HG03460 (cell line): ENCODE data around the gene ZMIZ1.

Experiments used
- ATAC-seq: cut with Tn5 transposase; IDR thresholded peaks from one replicate; pipeline ENCODE4 v1.9.1; 2021; ENCODE audit not compliant: unreplicated experiment

The ZMIZ1 gene

DNA sequence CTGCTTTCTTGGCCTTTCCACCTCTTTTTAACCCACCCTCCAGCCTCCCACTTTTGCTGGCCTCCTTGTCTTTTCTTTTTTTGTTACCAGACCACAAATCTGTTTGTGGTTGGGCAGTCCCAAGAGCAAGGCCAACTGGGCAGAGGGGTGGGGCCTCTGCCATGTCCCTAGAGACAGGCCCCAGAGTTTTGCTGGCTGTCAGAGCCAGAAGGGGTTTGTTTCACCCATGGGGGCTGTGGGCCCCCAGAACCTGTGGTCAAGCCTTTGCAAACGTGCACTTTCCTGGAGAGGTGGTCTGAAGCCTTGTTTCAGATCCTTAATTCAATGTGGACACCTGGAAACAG, 10.3 kb downstream of the ZMIZ1 start:
- ATAC-seq, result no peak

GRCh38 chr10:79079490-79080355, 11.0 kb downstream of the ZMIZ1 start:
- no peak for ATAC-seq

DNA sequence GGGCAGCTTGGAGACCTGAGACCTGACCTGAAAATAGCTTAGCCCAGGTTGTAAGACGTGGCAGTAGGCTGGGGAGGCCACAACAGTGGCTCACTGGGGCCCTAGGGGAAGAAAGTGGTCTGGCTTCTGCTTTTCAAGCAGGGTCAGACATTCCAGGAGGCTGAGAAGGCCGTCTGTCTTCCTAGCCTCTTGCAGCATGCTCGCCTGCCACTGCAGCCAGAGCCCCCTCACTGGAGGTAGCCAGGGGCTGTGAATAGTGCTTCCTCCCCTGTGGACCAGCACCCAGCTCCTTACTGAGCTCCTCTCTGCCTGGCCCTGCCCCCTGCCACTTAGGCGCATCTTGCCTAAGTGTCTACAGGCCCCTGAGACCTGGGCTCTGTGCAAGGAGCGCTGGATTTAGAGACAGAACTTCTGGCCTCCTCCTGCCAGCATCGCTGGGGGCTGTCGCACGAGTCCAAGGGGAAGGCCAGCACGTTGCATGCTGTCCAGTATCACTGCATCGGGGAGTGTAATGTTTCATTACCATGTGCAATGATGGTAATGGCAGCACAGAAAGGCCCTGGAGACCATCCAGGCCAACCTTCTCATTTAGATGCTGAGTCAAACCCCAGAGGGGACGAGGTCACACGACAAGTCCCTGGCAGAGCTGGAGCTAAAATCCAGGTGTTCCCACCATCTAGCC, 12.7 kb downstream of the ZMIZ1 start:
- ATAC-seq, result no peak

DNA sequence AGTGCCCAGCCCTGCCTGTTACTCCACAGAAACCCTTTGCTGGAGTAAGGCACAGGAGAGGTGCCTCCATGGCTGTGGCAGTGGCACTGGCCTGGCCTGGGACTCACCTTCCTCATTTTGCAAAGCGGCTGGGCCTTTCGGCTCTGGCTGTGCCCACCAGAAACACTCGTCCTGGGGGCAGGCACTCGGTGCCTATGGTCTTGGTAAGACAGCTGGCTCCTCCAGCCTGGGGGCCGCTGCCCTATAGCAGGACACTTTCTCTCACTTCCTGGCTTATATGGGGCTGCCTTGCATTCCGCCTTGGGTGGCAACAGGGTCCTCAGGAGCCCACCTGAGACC, 13.2 kb downstream of the ZMIZ1 start:
- no peak for ATAC-seq

GRCh38 chr10:79082631-79083596, 14.1 kb downstream of the ZMIZ1 start:
- ATAC-seq, result no peak

- no peak for ATAC-seq
Measured at GRCh38 chr10:79084012-79084971, 15.5 kb downstream of the ZMIZ1 start.

DNA sequence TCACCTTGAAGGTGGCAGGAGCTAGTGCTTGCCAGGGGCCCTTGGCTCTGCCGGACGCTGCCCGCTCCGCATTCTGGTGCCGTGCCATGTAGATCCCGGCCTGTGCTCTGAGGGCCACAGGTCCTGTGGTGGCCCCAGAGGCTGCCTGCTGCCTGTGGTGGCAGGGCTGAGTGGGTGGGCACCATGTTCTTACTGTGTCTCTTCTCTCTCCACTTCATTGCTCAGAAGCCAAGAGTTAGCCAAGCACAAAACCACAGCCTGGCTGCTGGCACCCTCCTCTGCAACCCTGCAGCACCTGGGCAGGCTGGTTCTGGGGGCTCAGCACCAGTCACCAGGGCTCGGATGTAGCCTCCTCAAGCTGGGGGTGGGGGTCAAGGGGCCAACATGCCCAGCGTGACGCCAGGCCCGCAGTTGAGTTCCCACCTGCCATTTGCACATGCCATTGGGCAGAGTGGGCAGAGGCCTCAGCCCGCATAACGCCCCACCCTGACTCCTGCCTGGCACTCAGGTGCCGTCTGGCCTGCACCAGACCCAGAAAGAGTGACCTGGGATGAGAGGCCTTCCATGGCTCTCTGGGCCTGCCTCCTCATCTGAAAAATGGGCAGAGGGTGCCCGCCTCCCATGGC, 16.3 kb downstream of the ZMIZ1 start:
- peak; percentile 44 for ATAC-seq

- ATAC-seq, result no peak
Measured at GRCh38 chr10:79086822-79087221, 18.1 kb downstream of the ZMIZ1 start.

DNA sequence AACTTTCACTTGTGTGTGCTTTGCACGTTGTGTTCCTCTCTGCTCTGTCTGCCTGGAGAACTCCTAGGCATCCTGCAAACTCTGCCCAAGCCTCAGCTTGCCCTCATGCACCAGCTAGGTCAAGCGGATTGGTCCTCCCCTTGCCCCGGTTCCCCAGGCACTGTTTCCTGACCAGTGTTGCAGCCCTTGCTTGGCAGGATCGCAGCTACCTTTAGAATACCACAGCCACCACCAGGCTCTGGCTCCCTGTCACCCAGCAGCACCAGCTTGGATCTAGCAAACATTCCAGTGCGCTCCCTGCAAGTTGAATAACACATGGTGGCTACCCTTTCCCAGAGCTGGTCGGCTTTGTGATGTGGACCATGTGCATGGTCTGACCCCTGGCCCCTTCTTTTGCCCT, 19.0 kb downstream of the ZMIZ1 start:
- no peak for ATAC-seq

DNA sequence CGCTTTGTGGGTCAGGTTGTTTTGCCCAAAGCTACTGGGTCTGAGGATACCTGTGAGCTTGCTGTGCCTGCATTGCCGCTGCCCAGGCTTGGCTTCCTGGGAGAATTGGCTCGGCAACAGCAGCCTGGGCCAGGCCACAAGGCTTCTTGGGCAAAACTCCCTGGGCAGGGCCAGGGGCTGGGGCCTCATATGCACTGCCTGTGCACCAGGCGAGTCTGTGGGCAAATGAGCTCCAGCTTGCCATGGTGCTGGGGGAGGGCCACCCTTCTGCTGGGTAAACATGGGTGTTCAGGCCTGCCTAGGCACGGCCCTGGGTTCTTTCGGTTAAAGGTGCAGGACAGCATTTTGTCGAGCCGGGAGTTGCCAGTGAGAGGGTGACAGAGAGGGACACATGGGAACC, 19.4 kb downstream of the ZMIZ1 start:
- ATAC-seq, result no peak

- ATAC-seq, result no peak
Measured at GRCh38 chr10:79088613-79089355, 20.0 kb downstream of the ZMIZ1 start.

- no peak for ATAC-seq
Measured at GRCh38 chr10:79089632-79090031, 20.9 kb downstream of the ZMIZ1 start.

GRCh38 chr10:79090134-79090803, 21.5 kb downstream of the ZMIZ1 start:
- ATAC-seq, result no peak

GRCh38 chr10:79092292-79092896, 23.6 kb downstream of the ZMIZ1 start:
- no peak for ATAC-seq

DNA sequence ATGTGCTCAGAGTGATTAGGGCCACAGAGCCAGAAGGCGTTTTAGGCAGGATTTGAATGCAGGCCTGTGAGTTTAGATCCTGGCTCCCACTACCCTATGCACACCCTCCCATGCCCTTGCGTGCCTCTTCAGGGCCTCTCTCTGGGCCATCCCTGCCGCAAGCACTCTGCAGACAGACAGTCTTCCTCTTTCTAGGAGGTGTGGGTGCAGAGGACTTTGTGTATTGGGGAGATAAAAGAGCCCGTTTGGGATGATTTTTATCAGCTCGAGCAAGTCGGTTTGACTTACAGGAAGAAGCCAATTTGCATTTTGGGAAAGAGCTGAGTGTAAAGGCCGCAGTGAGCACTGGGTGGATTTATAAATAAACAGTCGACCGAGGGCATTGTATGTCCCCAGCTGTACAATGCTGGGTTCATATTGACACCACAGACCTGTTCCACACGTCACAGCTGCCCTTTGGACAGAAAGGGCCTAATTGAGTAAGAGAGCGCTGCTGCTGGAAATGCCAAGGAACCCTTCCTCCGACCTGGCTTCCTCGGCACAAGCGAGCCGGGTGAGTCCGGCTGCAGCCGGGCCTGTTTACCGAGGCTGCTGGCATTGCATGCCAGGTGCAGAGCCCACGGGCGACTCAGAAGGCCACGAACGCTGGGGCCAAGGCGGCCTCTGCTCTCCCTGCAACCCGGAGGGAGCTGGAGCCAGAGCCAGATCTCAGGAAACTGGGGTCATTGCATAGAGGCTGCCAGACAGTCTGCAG, 25.1 kb downstream of the ZMIZ1 start:
- ATAC-seq, result no peak

GRCh38 chr10:79094412-79095175, 25.8 kb downstream of the ZMIZ1 start:
- ATAC-seq, result no peak

DNA sequence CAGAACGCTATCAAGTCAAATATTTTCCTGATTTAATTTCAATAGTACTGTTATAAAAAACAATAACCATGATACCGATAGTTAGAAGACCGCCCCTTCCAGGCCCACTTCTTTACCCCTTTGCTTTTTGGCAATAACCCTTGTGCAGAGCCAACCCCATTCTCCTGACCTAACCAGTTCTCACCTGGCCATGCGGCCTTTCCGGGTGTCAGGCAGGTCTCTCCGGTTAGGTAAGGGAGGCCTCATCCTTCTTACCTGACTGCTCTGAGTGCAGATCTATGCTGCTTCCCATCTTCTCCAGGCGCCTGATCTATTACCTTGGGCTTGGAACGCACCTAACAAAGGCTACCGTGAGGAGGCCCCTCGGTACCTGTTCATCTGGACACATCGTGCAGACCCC, 26.6 kb downstream of the ZMIZ1 start:
- no peak for ATAC-seq
